NCI-H1930 (cell line): ENCODE data around the gene TBATA.

ENCODE experiments used
- DNase-seq, 2 experiments: peaks; one replicate each; lab custom pipeline; 2025; lab: John Stamatoyannopoulos, UW

Gene TBATA

DNA sequence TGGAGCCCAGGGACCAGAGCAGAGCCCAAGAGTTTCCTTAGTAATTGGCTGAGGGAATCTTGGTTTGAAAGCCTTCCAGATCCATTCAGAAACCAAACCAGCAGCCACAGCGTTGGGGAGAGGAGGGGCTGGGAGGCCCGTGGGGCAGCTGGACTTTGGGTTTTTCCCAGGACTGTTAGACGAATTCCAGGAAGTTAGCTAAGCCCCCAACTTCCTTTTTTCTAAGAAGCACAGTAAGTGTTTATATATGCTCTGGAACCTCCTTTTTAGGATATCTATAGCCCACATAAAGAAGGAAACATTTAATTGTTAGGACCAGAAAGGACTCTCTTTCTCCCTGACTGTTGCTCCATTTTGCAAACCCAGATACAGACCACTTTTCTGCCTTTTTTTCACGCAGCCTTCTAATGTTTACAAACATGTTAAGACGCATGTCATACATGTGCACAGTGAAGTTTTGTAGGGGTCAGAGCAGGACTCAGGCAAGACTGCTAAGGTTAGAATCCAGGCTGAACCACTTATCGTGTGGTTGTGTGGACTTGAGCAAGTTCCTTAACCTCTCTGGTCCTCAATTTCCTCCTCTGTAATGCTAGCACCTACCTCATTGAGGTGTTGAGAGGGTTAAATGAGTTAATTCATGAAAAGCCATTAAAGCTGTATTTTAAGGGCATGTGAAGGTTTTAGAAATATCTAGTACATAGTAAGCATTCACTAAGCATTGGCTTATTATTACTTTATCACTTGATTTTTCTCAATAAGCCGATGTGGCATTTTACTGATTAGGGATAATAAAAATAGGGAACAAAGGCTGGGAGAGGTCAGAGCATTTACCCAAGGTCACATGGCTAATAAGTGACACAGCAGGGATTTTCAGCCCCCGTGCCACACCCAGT, 42.4 kb downstream of the TBATA start:
- DNase-seq = no peak

DNA sequence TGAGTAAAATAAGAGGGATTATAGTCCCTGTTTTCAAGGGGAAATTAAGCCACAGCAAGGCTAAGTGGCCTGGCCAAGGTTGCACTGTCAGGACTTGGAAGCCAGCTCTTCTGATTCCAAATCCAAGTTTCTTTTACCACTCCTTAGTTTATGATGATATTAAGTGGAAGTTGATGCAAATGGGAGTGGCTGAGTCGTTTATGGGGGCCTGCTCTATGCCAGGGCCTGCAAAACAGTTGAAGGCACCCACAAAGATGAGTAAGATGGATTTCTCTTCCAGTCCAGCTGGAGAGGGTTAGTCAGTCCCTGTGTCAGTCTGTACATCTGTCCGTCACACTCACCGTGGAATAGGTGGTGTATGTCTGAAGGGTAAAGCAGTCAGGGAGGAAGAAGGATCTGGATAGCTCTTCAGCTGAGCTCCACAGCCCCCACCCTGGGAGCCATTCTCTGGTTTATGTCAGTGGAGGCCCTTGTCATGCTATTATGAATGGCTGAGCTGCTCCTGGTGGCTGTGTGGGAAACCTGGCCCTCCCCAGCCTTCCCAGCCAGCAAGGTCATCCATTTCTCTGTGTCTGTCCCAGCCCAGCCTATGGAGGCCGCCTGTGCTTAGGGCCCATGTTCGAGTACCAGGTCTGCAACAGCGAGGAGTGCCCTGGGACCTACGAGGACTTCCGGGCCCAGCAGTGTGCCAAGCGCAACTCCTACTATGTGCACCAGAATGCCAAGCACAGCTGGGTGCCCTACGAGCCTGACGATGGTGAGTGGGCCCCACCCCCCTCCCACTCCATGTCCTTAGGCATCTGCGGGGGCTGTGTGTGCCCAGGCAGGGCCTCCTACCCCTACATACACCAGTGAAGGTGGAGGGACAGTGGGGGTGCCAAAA, 44.5 kb downstream of the TBATA start:
- DNase-seq = no peak

DNA sequence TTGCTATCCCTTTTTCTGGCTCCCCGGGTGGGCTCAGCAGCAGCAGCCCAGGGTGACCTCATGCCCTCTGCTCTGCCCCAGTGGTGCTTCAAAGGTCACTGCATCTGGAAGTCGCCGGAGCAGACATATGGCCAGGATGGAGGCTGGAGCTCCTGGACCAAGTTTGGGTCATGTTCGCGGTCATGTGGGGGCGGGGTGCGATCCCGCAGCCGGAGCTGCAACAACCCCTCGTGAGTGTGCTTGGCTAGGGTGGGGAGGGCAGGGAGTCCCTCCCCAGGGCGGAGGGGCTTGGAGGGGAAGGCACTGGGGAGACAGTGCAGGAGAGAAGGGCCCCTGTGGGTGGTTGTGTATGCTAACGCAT, 46.4 kb downstream of the TBATA start:
- no peak for DNase-seq

DNA sequence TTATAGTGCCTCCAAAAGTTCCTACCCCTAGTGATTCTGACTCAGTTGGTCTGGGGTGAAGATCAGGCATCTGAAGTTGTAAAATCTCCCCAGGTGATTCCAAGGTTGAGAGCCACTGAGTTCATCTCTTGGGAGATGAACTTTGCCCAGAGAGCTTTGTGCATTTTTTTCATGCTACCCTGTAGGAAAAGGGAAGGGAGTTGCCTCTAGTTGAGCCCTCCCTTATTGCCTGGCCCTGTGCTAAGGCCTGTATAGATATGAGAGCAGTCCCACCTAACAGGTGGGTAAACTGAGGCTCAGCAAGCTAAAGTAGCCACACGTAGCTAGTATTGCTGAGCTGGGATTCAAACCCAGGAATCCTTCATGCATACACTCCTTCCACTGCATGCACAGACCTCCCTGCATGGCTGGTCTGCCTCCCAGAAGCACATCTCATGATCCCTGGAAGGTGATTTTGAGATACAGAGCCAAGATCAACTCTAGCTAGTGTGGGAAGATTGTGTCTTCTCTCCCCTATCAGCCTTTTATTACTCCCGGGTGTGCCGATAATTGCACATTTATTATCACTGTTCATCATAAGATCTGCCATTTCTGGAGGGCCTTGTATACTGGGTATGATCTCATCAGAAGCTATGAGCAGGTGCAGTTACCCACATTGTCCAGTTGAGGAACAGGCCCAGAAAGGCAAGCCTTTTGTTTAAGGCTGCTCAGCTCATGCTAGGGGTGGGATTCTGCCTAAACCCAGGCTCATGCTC, 47.0 kb downstream of the TBATA start:
- DNase-seq = no peak

DNA sequence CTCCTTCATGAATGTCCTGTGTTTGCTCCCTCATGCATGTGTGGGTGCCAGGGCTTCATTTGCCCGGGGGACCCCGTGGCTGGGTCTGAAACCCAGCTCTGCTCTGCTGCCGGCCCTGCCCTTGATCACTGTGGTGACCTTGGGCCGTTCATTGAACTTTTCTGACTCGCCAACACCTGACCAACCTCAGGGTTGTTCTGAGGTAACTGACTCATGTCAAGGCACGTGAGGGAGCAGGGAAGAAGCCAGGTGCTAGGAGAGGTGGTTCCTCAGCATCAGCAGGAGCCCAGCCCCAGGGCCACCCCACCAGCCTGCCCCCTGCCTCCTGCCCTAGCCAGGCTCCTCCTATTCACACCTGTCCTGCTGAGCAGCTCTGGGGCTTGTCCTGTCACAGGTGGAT, 47.9 kb downstream of the TBATA start:
- no peak for DNase-seq

DNA sequence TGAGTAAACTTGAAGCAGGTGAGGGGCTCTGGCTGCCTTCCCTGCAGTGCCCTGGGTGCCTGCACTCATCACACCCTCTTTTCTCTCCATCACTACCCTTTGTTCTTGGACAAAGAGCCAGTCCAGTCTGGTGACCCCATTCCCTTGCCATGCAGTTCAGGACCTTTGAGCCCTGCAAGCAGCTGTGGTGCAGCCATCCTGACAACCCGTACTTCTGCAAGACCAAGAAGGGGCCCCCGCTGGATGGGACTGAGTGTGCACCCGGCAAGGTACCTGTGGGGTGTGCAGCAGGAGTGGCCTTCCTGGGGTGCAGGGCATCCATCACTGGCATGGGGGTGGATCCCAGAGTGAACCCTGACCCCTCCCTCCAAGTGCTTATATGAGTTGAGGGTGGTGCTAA, 48.7 kb downstream of the TBATA start:
- DNase-seq = no peak

DNA sequence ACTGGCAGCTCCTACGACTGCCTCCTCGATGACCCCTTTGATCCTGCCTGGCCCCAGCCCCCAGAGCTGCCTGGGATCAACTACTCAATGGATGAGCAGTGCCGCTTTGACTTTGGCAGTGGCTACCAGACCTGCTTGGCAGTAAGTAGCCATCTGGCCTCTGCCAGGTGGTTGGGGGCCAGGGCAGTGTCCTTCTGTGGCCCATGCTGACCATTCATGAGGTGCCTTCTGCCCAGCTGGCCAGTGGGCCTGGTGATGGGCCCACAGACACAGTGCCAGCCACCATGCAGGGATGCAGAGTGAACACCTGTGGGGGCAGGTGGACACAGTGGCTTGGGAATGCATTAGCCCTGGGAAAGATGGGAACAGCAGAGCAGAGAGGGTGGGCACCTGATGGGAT, 50.0 kb downstream of the TBATA start:
- DNase-seq = no peak

DNA sequence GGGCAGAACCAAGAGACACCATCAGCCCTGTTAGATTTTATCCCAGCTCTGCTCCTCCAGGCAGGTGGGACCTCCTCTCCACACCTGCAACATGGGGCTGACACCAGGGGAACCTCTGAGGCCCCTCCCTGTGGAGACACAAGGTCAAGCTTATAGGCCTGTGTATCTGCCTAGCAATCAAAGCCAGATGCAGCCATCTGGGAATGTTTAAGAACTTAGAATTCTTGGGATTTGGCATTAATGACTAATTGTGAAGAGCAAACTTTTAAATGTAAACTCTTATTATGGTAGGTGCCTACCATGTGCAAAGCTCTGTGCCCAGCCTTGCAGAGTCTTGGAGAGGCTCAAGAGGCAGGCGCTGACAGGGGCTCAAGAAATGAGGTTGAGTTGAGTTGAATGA, 52.1 kb downstream of the TBATA start:
- no peak for DNase-seq

DNA sequence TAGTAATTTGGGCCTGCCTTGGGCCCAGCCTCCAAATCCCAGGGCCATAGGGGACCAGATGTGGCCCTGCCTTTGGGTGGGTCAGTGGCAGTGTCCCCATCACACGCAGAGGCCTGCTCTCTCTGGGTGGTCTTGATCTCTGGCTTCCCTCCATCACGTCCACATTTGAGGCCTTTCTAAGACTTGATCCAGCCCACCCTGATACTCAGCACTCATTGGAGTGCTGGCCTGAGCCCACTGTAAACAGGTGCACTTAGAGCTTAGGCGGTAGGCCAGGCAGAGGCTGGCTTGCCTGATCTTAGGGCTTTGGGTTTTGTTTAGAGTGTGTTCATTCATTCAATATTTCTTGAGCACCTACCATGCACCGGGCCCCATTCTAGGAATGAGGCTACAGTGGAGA, 52.6 kb downstream of the TBATA start:
- DNase-seq = no peak

DNA sequence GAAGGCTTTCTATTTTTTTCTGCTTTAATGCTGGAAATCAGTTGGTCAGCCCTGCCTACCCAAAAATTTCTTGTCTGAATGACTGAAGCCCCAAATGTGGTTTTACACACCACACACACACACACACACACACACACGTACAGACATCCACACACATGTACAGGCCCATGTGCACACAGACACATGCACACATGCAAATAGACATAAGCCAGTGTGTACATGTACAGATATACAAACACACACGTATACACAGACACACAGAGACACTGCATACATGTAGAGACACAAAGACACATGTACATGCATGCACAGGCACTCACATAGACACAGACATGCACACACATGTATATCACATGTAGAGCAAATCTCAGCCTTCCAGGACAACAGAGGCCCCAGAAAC, 54.2 kb downstream of the TBATA start:
- no peak for DNase-seq

DNA sequence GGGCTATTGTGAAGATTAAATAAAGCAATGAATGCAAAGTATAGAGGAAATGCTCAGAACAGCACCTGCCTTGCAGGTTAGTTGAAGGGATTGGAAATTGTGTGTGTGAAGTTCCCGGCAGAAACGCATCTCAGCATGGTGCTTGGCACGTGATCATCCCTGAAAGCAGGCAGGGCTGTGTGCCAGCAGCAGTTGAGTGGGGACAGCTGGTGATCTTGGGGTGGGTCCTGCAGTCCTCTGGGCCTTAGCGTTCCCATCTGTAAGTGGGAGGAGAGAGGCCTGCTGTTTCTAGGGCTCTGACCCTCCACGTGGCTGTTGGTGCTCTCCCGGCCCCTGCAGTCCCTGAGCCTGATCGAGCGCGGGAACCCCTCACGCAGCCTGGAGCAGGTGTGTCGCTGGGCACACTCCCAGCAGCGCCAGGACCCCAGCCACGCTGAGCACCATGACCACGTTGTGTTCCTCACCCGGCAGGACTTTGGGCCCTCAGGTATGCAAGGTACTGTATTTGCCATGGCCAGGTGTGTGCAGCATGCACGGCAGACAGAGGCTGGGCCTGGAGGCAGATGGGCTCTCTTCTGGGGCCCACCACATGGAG, 55.3 kb downstream of the TBATA start:
- no peak for DNase-seq

DNA sequence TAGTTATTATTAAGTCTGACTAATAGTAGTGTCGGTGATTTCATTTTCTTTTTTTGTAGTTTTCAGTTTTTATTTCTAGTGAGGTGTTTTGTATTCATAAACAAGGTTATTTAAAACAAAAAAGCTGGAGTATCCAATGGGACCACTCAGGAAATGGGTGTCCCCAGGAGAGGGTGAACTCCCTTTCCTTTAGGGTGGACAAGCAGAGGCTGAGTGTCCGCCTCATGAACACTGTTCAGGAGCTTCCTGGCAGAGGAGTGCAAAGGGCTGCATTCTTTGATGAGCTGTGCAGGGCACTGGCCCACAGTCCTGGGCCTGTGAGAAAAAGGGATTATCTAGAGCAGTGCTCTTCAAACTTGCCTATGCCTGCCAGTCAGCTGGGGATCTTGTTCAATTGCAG, 56.8 kb downstream of the TBATA start:
- DNase-seq = no peak

DNA sequence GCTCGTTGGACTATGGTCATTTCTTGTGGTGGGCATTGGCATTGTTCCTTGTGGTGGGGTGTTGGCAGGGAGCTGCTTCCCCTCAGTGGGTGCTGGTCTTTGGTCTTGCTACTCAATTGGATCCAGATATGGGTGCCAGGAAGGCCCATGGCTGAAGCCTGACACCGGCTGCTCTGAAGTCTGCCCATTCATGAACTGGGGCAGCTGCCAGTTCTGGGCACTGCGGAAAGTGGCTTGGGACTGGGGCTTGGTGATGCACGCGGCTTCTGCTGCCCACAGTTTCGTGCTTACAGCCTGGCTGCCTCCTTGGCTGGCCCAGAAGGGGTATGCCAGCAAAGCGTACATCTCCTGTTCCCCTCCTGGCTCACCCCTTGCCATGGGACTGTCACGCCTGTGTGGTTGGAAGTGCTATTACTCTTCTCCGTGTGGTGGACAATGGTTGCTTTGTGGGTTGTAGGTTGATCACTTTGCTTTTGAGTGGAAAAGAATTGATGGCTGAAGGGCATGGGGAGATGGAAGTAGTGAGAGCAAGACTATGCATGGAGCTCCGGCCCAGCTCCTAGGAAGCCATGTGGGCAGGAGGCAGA, 58.2 kb downstream of the TBATA start:
- DNase-seq = no peak

DNA sequence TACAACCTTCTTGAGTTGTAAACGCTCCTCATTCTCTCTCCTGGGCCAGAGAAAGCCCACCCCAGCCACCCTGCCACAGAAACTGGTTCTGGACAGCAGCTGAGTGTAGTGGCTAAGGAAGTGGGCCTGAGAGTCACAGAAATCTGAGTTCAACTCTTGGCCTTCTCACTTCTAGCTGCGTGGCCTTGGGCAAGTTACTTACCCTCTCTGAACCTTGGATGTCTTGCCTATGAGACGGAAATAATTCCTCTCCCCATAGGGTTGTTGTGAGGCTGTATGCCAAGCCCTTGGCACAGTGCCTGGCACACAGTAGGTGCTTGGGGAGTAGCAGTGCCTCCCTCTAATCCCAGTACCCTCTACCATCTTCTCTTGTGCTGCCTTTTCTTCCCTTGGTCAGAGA, 61.4 kb downstream of the TBATA start:
- no peak for DNase-seq

DNA sequence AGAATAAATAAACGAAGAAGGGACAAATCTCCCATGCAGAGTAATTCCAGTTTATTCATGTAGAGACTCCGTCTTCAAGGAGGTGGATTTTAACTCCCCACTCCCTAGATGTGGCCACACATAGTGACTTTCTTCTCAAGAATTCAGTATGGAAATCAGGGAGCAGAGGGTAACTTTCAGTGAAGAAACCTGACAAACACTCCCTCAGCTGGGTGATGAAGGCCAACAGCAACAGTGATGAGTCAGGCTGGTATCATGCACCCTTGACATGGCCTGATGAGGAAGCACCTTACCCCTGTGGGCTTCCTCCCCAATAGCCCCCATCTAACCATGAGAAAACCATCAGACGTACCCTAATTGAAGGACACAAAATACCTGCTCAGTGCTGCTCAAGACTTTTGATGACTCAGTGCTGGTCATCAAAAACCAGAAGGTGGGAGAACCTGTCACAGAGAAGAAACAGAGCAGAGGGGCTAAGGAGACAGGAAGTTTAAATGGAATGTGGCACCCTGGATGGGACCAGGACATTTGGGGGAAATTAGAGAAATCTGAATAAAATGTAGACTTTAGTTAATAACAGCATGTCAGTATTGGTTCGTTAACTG, 62.3 kb downstream of the TBATA start:
- no peak for DNase-seq
